HepG2 (cell line): Measurements from ENCODE around the gene ATF1.

Source experiments
- CTCF ChIP-seq: sonication (generic); formaldehyde crosslinking; IDR thresholded peaks from 2 replicates; pipeline ENCODE4 v1.5.0; 2020; ENCODE audit warnings: mild to moderate bottlenecking, missing genetic modification reagents, moderate library complexity
- HNRNPLL ChIP-seq: fragments of 200-400 bp; formaldehyde crosslinking; IDR thresholded peaks from 2 replicates; pipeline ENCODE4 v1.6.1; 2017; ENCODE audit warnings: mild to moderate bottlenecking, low read depth, low read length; ENCODE audit not compliant: poor library complexity, severe bottlenecking
- KDM6A ChIP-seq: IDR thresholded peaks from 2 replicates; pipeline ENCODE4 v1.6.1; 2016; ENCODE audit warnings: low read depth
- MYC ChIP-seq: sonication (generic); formaldehyde crosslinking; IDR thresholded peaks from 2 replicates; pipeline ENCODE4 v1.9.0; 2021; ENCODE audit warnings: missing genetic modification reagents, borderline replicate concordance
- POLR2AphosphoS5 ChIP-seq: IDR thresholded peaks from 2 replicates; pipeline ENCODE4 v1.6.1; 2012; ENCODE audit warnings: low read depth, low read length
- ZFX ChIP-seq: sonication (generic); formaldehyde crosslinking; IDR thresholded peaks from 2 replicates; pipeline ENCODE4 v1.4.0; 2020; ENCODE audit warnings: mild to moderate bottlenecking, low read depth, missing genetic modification reagents, moderate library complexity
- ZNF639 ChIP-seq: conservative IDR thresholded peaks from 2 replicates; pipeline ENCODE4 v1.6.1; 2018; ENCODE audit warnings: missing genetic modification reagents
- TF ChIP-seq, protein P1 (sequence below): sonication (generic); formaldehyde crosslinking; conservative IDR thresholded peaks from 2 replicates; pipeline ENCODE4 v1.4.0; 2020; ENCODE audit warnings: mild to moderate bottlenecking, missing genetic modification reagents, moderate library complexity
- TF ChIP-seq, protein P2 (sequence below): sonication (generic); formaldehyde crosslinking; IDR thresholded peaks from 2 replicates; pipeline ENCODE4 v1.5.0; 2020; ENCODE audit warnings: missing genetic modification reagents

GRCh38 chr12:50865266-50865665, 101.4 kb downstream of the ATF1 start:
- TF ChIP-seq, protein P1, sequence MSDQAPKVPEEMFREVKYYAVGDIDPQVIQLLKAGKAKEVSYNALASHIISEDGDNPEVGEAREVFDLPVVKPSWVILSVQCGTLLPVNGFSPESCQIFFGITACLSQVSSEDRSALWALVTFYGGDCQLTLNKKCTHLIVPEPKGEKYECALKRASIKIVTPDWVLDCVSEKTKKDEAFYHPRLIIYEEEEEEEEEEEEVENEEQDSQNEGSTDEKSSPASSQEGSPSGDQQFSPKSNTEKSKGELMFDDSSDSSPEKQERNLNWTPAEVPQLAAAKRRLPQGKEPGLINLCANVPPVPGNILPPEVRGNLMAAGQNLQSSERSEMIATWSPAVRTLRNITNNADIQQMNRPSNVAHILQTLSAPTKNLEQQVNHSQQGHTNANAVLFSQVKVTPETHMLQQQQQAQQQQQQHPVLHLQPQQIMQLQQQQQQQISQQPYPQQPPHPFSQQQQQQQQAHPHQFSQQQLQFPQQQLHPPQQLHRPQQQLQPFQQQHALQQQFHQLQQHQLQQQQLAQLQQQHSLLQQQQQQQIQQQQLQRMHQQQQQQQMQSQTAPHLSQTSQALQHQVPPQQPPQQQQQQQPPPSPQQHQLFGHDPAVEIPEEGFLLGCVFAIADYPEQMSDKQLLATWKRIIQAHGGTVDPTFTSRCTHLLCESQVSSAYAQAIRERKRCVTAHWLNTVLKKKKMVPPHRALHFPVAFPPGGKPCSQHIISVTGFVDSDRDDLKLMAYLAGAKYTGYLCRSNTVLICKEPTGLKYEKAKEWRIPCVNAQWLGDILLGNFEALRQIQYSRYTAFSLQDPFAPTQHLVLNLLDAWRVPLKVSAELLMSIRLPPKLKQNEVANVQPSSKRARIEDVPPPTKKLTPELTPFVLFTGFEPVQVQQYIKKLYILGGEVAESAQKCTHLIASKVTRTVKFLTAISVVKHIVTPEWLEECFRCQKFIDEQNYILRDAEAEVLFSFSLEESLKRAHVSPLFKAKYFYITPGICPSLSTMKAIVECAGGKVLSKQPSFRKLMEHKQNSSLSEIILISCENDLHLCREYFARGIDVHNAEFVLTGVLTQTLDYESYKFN (CRISPR knock-in tag): no peak
- TF ChIP-seq HNRNPLL (no peak), KDM6A (CRISPR knock-in tag) (no peak), CTCF (CRISPR knock-in tag) (no peak), POLR2AphosphoS5 (no peak), ZFX (CRISPR knock-in tag) (no peak), ZNF639 (CRISPR knock-in tag) (no peak), MYC (CRISPR knock-in tag) (no peak)
- TF ChIP-seq, protein P2, sequence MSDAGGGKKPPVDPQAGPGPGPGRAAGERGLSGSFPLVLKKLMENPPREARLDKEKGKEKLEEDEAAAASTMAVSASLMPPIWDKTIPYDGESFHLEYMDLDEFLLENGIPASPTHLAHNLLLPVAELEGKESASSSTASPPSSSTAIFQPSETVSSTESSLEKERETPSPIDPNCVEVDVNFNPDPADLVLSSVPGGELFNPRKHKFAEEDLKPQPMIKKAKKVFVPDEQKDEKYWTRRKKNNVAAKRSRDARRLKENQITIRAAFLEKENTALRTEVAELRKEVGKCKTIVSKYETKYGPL (CRISPR knock-in tag): no peak
